Keratinocyte (primary cell): ENCODE measurements around the gene IL1RAPL1.

Source experiments
- EZH2 ChIP-seq: IDR thresholded peaks from one replicate; pipeline ENCODE4 v1.6.1; 2012; ENCODE audit warnings: inconsistent platforms, mild to moderate bottlenecking, low read length, moderate library complexity
- TF ChIP-seq, protein P1 (sequence below), 3 experiments: IDR thresholded peaks in 1 of 3; conservative IDR thresholded peaks in 1 of 3; optimal IDR thresholded peaks in 1 of 3; 2 replicates in 2 of 3; 3 replicates in 1 of 3; pipeline versions ENCODE3 to v1.5.1; 2011; ENCODE audit warnings: low read length in 3 of 3, mild to moderate bottlenecking in 3 of 3, moderate library complexity in 2 of 3, control low read depth in 1 of 3, inconsistent platforms in 1 of 3; ENCODE audit not compliant: insufficient read depth in 2 of 3; ENCODE audit errors: extremely low read depth in 1 of 3

- TF ChIP-seq, protein P1, sequence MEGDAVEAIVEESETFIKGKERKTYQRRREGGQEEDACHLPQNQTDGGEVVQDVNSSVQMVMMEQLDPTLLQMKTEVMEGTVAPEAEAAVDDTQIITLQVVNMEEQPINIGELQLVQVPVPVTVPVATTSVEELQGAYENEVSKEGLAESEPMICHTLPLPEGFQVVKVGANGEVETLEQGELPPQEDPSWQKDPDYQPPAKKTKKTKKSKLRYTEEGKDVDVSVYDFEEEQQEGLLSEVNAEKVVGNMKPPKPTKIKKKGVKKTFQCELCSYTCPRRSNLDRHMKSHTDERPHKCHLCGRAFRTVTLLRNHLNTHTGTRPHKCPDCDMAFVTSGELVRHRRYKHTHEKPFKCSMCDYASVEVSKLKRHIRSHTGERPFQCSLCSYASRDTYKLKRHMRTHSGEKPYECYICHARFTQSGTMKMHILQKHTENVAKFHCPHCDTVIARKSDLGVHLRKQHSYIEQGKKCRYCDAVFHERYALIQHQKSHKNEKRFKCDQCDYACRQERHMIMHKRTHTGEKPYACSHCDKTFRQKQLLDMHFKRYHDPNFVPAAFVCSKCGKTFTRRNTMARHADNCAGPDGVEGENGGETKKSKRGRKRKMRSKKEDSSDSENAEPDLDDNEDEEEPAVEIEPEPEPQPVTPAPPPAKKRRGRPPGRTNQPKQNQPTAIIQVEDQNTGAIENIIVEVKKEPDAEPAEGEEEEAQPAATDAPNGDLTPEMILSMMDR (optimal IDR thresholded peaks at IDR 0.05 in 1 of 3, IDR thresholded peaks at IDR 0.05 in 1 of 3, conservative IDR thresholded peaks at IDR 0.05 in 1 of 3; ENCODE audit: extremely low read depth in 1 of 3, insufficient read depth in 2 of 3, low read length in 3 of 3): no peak
- TF ChIP-seq EZH2: no peak
Measured at GRCh38 chrX:28998609-28999135, 411.4 kb downstream of the IL1RAPL1 start.
